ENCODE measurements around the gene DMXL1.
"Not testable (repeated sequence)": the region's sequence is repeated elsewhere in the genome, so short reads cannot be mapped to it uniquely, and the experiment has no call there.

Gene DMXL1

DNA sequence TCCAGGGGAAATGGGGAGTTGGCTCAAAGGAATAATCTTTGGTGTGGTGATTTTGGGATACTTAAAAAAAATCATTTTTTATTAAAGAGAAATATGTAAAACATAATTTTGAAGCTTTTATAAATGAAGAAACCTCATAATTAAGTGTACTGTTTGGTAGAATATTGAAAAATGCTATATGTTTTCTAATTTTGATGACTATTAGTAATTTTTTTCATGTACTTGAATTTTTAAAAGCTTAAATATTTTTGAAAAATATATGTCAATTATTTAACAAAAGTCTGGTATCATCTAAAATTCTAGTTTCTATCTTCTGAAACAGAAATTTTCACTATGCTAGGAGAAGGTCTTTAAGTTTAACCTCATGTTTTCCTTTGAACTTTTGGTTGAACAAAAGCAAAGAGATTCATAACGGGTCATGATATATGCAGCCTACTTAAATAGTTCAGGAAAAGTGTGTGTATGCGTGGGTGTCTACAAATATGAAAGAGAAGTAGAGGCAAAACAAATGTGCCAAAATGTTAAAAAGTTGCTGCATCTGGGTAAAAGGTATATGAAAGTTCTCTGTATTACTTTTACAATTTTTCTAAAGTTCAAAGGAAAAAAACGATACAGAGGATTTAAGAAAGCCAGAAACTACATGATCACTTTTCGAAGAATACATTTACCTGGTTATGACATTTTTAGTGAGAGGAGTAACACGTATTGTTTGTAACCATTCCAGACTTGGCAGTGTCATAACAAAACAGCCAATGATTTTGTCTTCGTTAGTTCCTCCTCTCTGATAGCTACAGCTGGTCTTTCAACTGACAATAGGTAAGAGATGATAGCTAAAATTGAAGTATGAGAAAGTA is 167.6 kb downstream of the DMXL1 start:
- no peak overlapping the region for H3K27ac ChIP-seq
- TF ChIP-seq ZFX (IDR thresholded peaks at IDR 0.05) = no peak

DNA sequence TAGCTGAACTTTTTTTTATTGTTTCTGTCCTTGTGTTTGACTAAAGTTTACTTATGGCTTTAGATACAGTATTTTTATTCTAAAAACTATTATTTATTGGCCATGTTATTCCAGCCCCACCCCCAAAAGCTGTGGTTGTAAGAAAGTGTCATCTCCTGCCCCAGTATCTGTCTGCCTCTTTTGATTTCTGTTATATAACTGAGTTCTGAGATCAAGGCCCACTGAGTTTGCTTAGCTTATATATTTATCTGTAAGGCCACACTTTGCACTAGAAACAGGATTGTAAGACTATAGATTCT is 168.2 kb downstream of the DMXL1 start:
- no peak for TF ChIP-seq ZFX (IDR thresholded peaks at IDR 0.05)
- TF ChIP-seq, protein P1, sequence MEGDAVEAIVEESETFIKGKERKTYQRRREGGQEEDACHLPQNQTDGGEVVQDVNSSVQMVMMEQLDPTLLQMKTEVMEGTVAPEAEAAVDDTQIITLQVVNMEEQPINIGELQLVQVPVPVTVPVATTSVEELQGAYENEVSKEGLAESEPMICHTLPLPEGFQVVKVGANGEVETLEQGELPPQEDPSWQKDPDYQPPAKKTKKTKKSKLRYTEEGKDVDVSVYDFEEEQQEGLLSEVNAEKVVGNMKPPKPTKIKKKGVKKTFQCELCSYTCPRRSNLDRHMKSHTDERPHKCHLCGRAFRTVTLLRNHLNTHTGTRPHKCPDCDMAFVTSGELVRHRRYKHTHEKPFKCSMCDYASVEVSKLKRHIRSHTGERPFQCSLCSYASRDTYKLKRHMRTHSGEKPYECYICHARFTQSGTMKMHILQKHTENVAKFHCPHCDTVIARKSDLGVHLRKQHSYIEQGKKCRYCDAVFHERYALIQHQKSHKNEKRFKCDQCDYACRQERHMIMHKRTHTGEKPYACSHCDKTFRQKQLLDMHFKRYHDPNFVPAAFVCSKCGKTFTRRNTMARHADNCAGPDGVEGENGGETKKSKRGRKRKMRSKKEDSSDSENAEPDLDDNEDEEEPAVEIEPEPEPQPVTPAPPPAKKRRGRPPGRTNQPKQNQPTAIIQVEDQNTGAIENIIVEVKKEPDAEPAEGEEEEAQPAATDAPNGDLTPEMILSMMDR (conservative IDR thresholded peaks at IDR 0.05) = no peak
- H3K27ac ChIP-seq = no peak overlapping the region

DNA sequence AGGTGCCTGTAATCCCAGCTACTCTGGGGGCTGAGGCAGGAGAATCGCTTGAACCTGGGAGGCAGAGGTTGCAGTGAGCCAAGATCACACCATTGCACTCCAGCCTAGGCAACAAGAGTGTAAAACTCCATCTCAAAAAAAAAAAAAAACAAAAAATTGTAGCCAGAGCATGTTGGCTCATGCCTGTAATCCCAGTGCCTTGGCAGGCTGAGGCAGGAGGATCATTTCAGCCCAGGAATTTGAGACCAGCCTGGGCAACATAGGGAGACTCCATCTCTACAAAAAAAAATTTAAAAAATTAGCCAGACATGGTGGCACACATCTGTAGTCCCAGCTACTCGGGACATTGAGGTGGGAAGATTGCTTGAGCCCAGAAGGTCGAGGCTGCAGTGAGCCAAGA is 168.9 kb downstream of the DMXL1 start:
- not testable (repeated sequence) for H3K27ac ChIP-seq

DNA sequence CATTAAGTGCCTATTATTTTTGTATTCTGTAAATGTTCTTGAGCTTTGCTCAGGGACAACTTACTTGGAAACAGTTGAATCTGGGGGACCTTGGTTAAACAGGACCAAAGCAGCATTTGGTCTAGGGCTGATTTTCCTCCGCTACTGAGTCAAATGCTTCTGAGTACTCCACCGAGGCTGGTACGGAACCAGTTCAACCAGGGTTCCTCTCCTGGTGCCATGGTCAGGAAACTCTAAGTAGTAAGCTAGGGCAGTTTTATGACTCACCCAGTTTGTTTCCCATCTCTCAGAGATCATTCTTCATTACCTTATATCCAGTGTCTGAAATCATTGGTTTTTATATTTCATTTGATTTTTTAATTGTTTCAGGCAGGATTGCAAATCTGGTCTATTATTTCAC is 173.0 kb downstream of the DMXL1 start:
- H3K27ac ChIP-seq = no peak overlapping the region

DNA sequence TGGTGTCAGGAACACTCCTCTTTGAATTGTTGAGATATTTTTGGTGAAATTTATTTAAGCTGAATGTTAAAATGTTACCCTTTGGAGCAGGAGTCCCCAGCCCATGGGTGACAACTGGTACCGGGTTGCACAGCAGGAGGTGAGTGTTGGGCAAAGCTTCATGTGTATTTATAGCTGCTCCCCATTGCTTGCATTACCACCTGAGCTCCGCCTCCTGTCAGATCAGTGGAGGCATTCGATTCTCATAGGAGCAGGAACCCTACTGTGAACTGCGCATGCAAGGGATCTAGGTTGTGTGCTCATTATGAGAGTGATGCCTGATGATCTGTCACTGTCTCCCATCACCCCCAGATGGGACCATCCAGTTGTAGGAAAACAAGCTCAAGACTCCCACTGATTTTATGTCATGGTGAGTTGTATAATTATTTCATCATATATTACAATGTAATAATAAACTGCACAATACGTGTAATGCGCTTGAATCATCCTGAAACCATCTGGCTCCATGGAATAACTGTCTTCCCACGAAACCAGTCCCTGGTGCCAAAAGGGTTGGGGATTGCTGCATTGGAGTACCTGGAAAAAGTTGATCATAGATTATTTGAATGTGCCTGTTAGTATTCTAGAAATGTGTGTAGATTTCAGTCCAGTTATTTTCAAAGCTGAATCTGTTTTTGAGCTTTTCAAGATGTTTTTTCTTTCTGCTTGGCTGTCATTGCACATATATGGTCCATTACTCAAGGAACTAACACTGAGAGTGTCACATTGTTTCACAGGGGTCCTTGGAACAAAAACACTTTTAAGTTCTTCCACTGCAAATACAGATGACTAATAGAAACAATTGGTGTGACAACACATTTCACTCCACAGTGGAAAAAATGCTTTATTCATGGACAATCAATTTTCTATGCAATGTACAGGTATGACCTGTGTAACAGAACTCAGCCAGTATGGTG is 180.3 kb downstream of the DMXL1 start:
- H3K27ac ChIP-seq = no peak overlapping the region
- TF ChIP-seq, protein P1 (conservative IDR thresholded peaks at IDR 0.05) = no peak
- no peak for TF ChIP-seq ZFX (IDR thresholded peaks at IDR 0.05)

More for the DNA sequence above, 173.0 kb downstream of the DMXL1 start:
- no peak for TF ChIP-seq ZFX (IDR thresholded peaks at IDR 0.05)
- TF ChIP-seq, protein P1 (conservative IDR thresholded peaks at IDR 0.05) = no peak

DNA sequence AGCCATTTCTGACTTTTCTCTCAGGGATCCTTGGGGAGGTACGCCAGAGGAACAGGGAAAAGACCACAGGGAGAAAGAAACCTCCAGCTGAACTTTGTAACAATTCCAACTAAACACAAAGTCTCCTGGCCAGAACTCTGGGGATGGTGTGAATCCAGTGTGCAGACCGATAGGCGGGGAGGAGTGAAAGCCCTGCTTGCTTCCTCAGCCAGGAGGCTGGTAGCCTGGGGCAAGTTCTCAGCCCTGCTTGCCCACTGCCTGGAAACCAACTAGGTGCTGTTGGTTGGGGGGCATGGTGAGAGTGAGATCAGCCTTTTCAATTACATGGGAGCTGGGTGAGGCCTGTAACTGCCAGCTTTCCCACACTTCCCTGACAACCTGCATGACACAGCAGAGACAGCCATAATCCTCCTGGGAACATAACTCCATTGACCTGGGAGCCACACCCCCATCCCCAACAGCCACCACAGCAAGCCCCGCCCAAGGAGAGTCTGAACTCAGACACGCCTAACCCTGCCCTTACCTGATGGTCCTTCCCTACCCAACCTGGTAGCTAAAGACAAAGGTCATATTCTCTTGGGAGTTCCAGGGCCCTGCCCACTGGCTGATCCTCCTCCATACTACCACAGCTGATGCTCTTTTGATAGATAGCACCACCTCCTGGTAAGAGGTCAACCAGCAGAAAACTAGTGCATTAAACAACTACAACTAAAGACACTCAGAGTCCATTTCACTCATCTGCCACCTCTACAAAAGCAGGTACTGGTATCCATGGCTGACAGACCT is 184.9 kb downstream of the DMXL1 start:
- TF ChIP-seq, protein P1 (conservative IDR thresholded peaks at IDR 0.05) = peak; percentile 43
- TF ChIP-seq ZFX (IDR thresholded peaks at IDR 0.05) = no peak
- H3K27ac ChIP-seq = no peak overlapping the region

DNA sequence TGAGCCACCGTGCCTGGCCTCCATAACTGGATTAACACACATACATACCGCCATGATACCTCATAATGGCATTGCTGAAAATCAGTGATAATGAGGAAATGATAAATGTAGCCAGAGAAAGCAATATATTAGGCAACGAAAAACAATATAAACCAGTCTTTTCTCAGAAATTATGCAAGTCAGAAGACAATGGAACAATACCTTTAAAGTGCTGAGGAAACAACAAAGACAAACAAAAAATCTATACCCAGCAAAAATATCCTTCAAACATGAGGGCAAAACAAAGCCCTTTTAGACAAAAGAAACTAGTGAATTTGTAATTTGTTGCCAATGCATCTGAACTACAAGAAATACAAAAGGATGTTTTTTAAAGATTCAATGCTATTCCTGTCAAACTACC is 186.7 kb downstream of the DMXL1 start:
- no peak for TF ChIP-seq ZFX (IDR thresholded peaks at IDR 0.05)
- TF ChIP-seq, protein P1 (conservative IDR thresholded peaks at IDR 0.05) = no peak
- H3K27ac ChIP-seq = no peak overlapping the region

DNA sequence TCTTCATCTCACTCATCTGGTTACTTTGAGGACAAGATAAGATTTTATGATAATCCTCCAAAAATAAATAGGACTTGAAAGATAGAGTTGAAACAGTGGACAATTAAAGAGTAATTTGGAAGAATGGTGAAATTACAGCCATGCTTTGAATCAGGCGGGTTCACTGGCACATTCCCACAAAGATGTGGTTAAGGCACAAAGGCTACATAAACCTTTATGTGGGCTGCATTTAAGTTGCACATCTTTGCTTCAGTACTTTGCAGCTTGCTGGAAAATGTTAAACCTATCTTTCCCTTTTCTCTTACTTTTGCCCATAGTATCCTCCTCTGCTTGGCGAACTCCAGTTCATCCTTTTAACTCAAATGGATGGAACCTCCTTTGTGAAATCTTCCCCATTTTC is 192.8 kb downstream of the DMXL1 start:
- TF ChIP-seq, protein P1 (conservative IDR thresholded peaks at IDR 0.05) = no peak
- no peak for TF ChIP-seq ZFX (IDR thresholded peaks at IDR 0.05)
- H3K27ac ChIP-seq = no peak overlapping the region
